Activated CD8-positive, alpha-beta memory T cell treated with anti-CD3 and anti-CD28 coated beads for 24 hours (primary cell): ENCODE data around the gene CABP5.
"Not testable (repeated sequence)": the region's sequence is repeated elsewhere in the genome, so short reads cannot be mapped to it uniquely, and the experiment has no call there.

Experiments used
- DNase-seq: peaks from one replicate; pipeline ENCODE4 v3.0.0-alpha.2; 2020

The CABP5 gene

GRCh38 chr19:48043675-48044258 is at the start of gene CABP5:
Gene CABP5 (minus strand): TSS chr19:48044079. CDS start chr19:48043922, 157 bp downstream.
- no peak for DNase-seq

GRCh38 chr19:48091111-48091718 is 47.3 kb upstream of the CABP5 start:
- not testable (repeated sequence) for DNase-seq

- no peak for DNase-seq
Measured at GRCh38 chr19:48090281-48090802, 46.5 kb upstream of the CABP5 start.

GRCh38 chr19:48088991-48089390 is 45.1 kb upstream of the CABP5 start:
- DNase-seq = not testable (repeated sequence)

GRCh38 chr19:48085904-48086864 is 42.3 kb upstream of the CABP5 start:
- DNase-seq = no peak

GRCh38 chr19:48085076-48085475 is 41.2 kb upstream of the CABP5 start:
- DNase-seq = no peak

- no peak for DNase-seq
Measured at GRCh38 chr19:48081106-48081505, 37.2 kb upstream of the CABP5 start.

GRCh38 chr19:48070177-48070769 is 26.4 kb upstream of the CABP5 start:
- not testable (repeated sequence) for DNase-seq

- no peak for DNase-seq
Measured at GRCh38 chr19:48069435-48069834, 25.6 kb upstream of the CABP5 start.

GRCh38 chr19:48064509-48064908 is 20.6 kb upstream of the CABP5 start:
- DNase-seq = no peak

- DNase-seq = no peak
Measured at GRCh38 chr19:48061401-48062344, 17.8 kb upstream of the CABP5 start.

- no peak for DNase-seq
Measured at GRCh38 chr19:48060381-48060780, 16.5 kb upstream of the CABP5 start.

GRCh38 chr19:48059331-48059730 is 15.5 kb upstream of the CABP5 start:
- DNase-seq = no peak

- DNase-seq = no peak
Measured at GRCh38 chr19:48053856-48054255, 10.0 kb upstream of the CABP5 start.

- no peak for DNase-seq
Measured at GRCh38 chr19:48053076-48053475, 9.2 kb upstream of the CABP5 start.

GRCh38 chr19:48051335-48052033 is 7.6 kb upstream of the CABP5 start:
- no peak for DNase-seq

GRCh38 chr19:48044561-48044960 is 682 bp upstream of the CABP5 start:
- DNase-seq = no peak

- no peak for DNase-seq
Measured at GRCh38 chr19:48041877-48042580, 1.9 kb downstream of the CABP5 start.

GRCh38 chr19:48036765-48037164 is 7.1 kb downstream of the CABP5 start:
- no peak for DNase-seq

- no peak for DNase-seq
Measured at GRCh38 chr19:48033604-48034003, 10.3 kb downstream of the CABP5 start.

- DNase-seq = no peak
Measured at GRCh38 chr19:48030073-48030472, 13.8 kb downstream of the CABP5 start.
